Endothelial cell of umbilical vein (primary cell): ENCODE data around the gene MED29. TPM values are rescaled to one million over a fixed set of nuclear protein-coding genes. Genes with fewer than 3 reads are reported as not detected.

Source experiments
- BruUV-seq: library from RNA; stranded (reverse); fragments of 400-500 nt; replicated peaks from 2 replicates; lab custom pipeline; 2021; lab: Mats Ljungman, UMichigan
- CTCF ChIA-PET: fragments of 300-600, 350-600 bp; sonication (Branson Sonifier 250); formaldehyde crosslinking; loops from one replicate; lab custom pipeline; 2021; ENCODE audit warnings: antibody characterized with exemption, inconsistent platforms; lab: Charles Lee
- POLR2A ChIA-PET: fragments of 300-600, 350-600 bp; sonication (Branson Sonifier 250); formaldehyde crosslinking; loops from one replicate; lab custom pipeline; 2021; ENCODE audit warnings: antibody characterized with exemption, inconsistent platforms; lab: Charles Lee
- DNase-seq: peaks from one replicate; pipeline ENCODE4 v3.0.0-alpha.2; 2011; ENCODE audit warnings: low read depth, low spot score
- FAIRE-seq: peaks from 2 replicates; lab custom pipeline; 2011; peaks lifted over from hg19 to GRCh38; lab: Jason Lieb, UNC
- H2AFZ ChIP-seq: 2 replicates; pipeline ENCODE4 v1.6.0; 2012; ENCODE audit warnings: low read depth, low read length, control low read depth, inconsistent platforms
- H3K27ac ChIP-seq: 2 replicates; pipeline ENCODE4 v1.5.1; 2011; ENCODE audit warnings: low read depth, mild to moderate bottlenecking, control low read depth, low read length, moderate library complexity; ENCODE audit not compliant: insufficient read depth
- H3K27me3 ChIP-seq, 2 experiments: 2 replicates each; pipeline versions ENCODE4 v1.6.0 to v1.6.1; 2011; ENCODE audit warnings: low read length in 2 of 2, mixed read lengths in 1 of 2; ENCODE audit not compliant: control insufficient read depth in 2 of 2, insufficient read depth in 2 of 2
- H3K36me3 ChIP-seq, 2 experiments: 2 replicates in 1 of 2; 3 replicates in 1 of 2; pipeline ENCODE4 v1.5.1; 2011; ENCODE audit warnings: low read length in 2 of 2, mild to moderate bottlenecking in 1 of 2, moderate library complexity in 1 of 2; ENCODE audit not compliant: control insufficient read depth in 2 of 2, insufficient read depth in 2 of 2; ENCODE audit errors: extremely low read depth in 1 of 2
- H3K4me1 ChIP-seq: 3 replicates; pipeline ENCODE4 v1.5.1; 2011; ENCODE audit warnings: mild to moderate bottlenecking, low read length; ENCODE audit not compliant: control insufficient read depth, insufficient read depth; ENCODE audit errors: extremely low read depth
- H3K4me2 ChIP-seq: 2 replicates; pipeline ENCODE4 v1.6.1; 2011; ENCODE audit warnings: low read length, control low read depth, mixed read lengths; ENCODE audit not compliant: insufficient read depth
- H3K4me3 ChIP-seq, 3 experiments: fragments of 200-600 bp in 1 of 3; sonication (generic), shearing (Covaris generic) in 1 of 3; replicated peaks in 1 of 3; 2 replicates each; pipeline ENCODE4 v1.5.1; 2011 to 2016; ENCODE audit warnings: control low read depth in 3 of 3, low read length in 3 of 3, mild to moderate bottlenecking in 2 of 3, inconsistent platforms in 1 of 3, low read depth in 1 of 3, moderate library complexity in 1 of 3; ENCODE audit not compliant: insufficient read depth in 1 of 3
- H3K79me2 ChIP-seq: 2 replicates; pipeline ENCODE4 v1.6.0; 2012; ENCODE audit warnings: low read length, inconsistent platforms; ENCODE audit not compliant: control insufficient read depth, insufficient read depth
- H3K9ac ChIP-seq: replicated peaks from 2 replicates; pipeline ENCODE3; 2011; ENCODE audit warnings: low read length, control low read depth; ENCODE audit not compliant: insufficient read depth; ENCODE audit errors: extremely low read depth
- H3K9me1 ChIP-seq: replicated peaks from 3 replicates; pipeline ENCODE4 v1.6.0; 2011; ENCODE audit warnings: mild to moderate bottlenecking, low read length; ENCODE audit not compliant: control insufficient read depth, insufficient read depth; ENCODE audit errors: extremely low read depth
- H3K9me3 ChIP-seq: replicated peaks from 2 replicates; pipeline ENCODE4 v1.5.1; 2012; ENCODE audit warnings: low read length, inconsistent platforms; ENCODE audit not compliant: control insufficient read depth, insufficient read depth
- H4K20me1 ChIP-seq: replicated peaks from 2 replicates; pipeline ENCODE3; 2011; ENCODE audit warnings: mild to moderate bottlenecking, low read length; ENCODE audit not compliant: control insufficient read depth, insufficient read depth; ENCODE audit errors: extremely low read depth
- CTCF ChIP-seq, 2 donors: IDR thresholded peaks; 1 replicate in 1 of 2; 2 replicates in 1 of 2; pipeline ENCODE4 v1.5.1; 2011; ENCODE audit warnings: low read length in 2 of 2, mild to moderate bottlenecking in 2 of 2, moderate library complexity in 2 of 2, control low read depth in 1 of 2, inconsistent platforms in 1 of 2, low read depth in 1 of 2; ENCODE audit not compliant: insufficient read depth in 1 of 2; ENCODE audit errors: extremely low read depth in 1 of 2
- EZH2 ChIP-seq: IDR thresholded peaks from 2 replicates; pipeline ENCODE4 v1.6.1; 2012; ENCODE audit warnings: borderline replicate concordance, low read depth, mild to moderate bottlenecking, moderate library complexity, low read length, inconsistent platforms; ENCODE audit not compliant: severe bottlenecking
- GATA2 ChIP-seq: IDR thresholded peaks from 2 replicates; pipeline ENCODE4 v1.7.0; 2011; ENCODE audit warnings: low read depth, mild to moderate bottlenecking, moderate library complexity, mixed read lengths, low read length; ENCODE audit not compliant: insufficient read length, insufficient read depth
- dilution Hi-C: fragments of 300-500 bp; cut with MboI; formaldehyde crosslinking; loops from one replicate; pipeline ENCODE4 v1.15.0; 2019; ENCODE audit warnings: low sequenced_read_pairs; ENCODE audit not compliant: extremely low pct_ligation_motif_present
- intact Hi-C: fragments of 100-400 bp; cut with micrococcal nuclease; formaldehyde crosslinking; loops from one replicate; pipeline ENCODE4 v1.10.0; 2022
- polyA plus RNA-seq, 4 experiments: library from polyadenylated mRNA; depleted of rRNA in 3 of 4; stranded (reverse) in 3 of 4; unstranded in 1 of 4; fragments of >200 nt; gene quantifications; 2 replicates each; pipeline versions ENCODE4 v1.2.1 to v1.2.3, GENCODE V29; 2011 to 2012; ENCODE audit warnings: missing spikeins in 1 of 4
- total RNA-seq: library from RNA; stranded (reverse); gene quantifications from 2 replicates; pipeline ENCODE4 v1.2.3, GENCODE V29; 2021

The MED29 gene
- total and polyA plus RNA-seq, 2 donors (not counting 3 experiments of a cell fraction or from before 2014, with no cell fraction given) = 25.5 to 50.4 TPM

DNA sequence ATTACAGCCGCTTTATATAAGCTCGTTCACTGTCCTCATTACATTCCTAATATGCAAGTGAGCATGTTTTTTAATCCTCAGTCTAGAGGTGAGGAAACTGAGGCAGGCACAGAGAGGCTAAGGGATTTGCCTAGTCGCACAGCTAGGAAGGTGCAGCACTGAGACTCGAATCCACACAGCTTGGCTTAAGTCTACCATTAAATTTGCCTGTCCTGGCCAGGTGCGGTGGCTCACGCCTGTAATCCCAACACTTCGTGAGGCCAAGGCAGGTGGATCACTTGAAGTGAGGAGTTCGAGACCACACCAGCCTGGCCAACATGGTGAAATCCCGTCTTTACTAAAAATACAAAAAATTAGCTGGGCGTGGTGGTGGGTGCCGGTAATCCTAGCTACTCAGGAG lies 36.5 kb downstream of the MED29 start:
- H3K4me2 ChIP-seq = no peak overlapping the region
- H2AFZ ChIP-seq = no peak overlapping the region
- TF ChIP-seq EZH2 = no peak
- TF ChIP-seq CTCF (IDR thresholded peaks at IDR 0.05; ENCODE audit: extremely low read depth in 1 of 2, insufficient read depth in 1 of 2, low read depth in 1 of 2, low read length in 2 of 2) = no peak
- no peak for TF ChIP-seq GATA2
- intact Hi-C loops = no loop called here
- H3K36me3 ChIP-seq = peaks cover 14 to 21% of the 10 kb centered on the region in 2 experiments
- no peaks in the 10 kb centered on the region for H3K27me3 ChIP-seq
- no peaks in the 10 kb centered on the region for H3K9me1 ChIP-seq
- no peak overlapping the region for H3K9ac ChIP-seq
- H3K27ac ChIP-seq = no peak overlapping the region
- peaks cover 17% of the 10 kb centered on the region for H3K4me1 ChIP-seq
- no peaks in the 10 kb centered on the region for H4K20me1 ChIP-seq
- H3K4me3 ChIP-seq = no peak overlapping the region
- no peak for FAIRE-seq
- DNase-seq = no peak
- H3K9me3 ChIP-seq = no peaks in the 10 kb centered on the region
- ChIA-PET POLR2A (interaction anchor here (0.6 to 2.5 kb wide), 3 partner anchors 8 to 17 kb away, joined by 4 to 10 read pairs (median 8); partner anchors contain the start of genes RPS16 and SUPT5H), CTCF (interaction anchor here (1.1 to 5.2 kb wide), 4 partner anchors 14 to 47 kb away, joined by 3 to 29 read pairs (median 4); partner anchors contain the start of gene PLEKHG2)
- peaks cover 2% of the 10 kb centered on the region for H3K79me2 ChIP-seq
- dilution Hi-C loops = no loop called here
- no TSS peak for BruUV-seq
